Measurements from ENCODE around the gene SCRT2.

DNA sequence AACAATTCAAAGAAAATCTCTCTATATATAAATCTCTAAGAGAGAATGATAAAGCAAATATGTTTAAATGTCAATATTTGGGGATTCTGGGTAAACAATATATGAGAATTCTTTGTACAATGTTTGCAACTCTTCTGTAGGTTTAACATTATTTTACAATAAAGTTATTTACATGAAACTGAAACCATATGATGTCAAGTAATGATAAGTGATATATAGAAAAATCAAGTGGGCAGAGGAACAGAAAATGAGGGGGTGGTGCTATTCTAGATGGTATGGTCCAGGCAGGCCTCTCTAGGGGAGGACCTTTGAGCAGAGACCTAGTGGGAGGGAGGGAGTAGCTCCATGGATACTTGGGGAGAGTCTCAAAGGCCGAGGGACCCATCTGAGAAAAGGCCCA, 16.4 kb upstream of the SCRT2 start:
- TF ChIP-seq, protein P1, sequence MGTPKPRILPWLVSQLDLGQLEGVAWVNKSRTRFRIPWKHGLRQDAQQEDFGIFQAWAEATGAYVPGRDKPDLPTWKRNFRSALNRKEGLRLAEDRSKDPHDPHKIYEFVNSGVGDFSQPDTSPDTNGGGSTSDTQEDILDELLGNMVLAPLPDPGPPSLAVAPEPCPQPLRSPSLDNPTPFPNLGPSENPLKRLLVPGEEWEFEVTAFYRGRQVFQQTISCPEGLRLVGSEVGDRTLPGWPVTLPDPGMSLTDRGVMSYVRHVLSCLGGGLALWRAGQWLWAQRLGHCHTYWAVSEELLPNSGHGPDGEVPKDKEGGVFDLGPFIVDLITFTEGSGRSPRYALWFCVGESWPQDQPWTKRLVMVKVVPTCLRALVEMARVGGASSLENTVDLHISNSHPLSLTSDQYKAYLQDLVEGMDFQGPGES (IDR thresholded peaks at IDR 0.05; ENCODE audit: low read depth, low read length): no peak
- TF ChIP-seq, protein P2, sequence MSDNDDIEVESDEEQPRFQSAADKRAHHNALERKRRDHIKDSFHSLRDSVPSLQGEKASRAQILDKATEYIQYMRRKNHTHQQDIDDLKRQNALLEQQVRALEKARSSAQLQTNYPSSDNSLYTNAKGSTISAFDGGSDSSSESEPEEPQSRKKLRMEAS (IDR thresholded peaks at IDR 0.05; ENCODE audit: low read depth): no peak

Measured in SK-N-SH (cell line).